HUES48 (cell line): ENCODE data around the gene EVC2.

ENCODE experiments used
- H3K27ac ChIP-seq: one replicate; pipeline ENCODE4 v1.7.0; 2013; ENCODE audit warnings: low read depth, low read length, inconsistent platforms
- H3K27me3 ChIP-seq: 2 replicates; pipeline ENCODE4 v1.6.1; 2013; ENCODE audit warnings: mild to moderate bottlenecking, low read length; ENCODE audit not compliant: control insufficient read depth, insufficient read depth
- H3K36me3 ChIP-seq: 2 replicates; pipeline ENCODE4 v1.6.1; 2013; ENCODE audit warnings: low read length; ENCODE audit not compliant: control insufficient read depth, insufficient read depth
- H3K4me1 ChIP-seq: 2 replicates; pipeline ENCODE4 v1.6.1; 2013; ENCODE audit warnings: mild to moderate bottlenecking, low read length; ENCODE audit not compliant: control insufficient read depth, insufficient read depth
- H3K4me3 ChIP-seq: 2 replicates; pipeline ENCODE4 v1.5.1; 2013; ENCODE audit warnings: mild to moderate bottlenecking, low read depth, low read length
- H3K9ac ChIP-seq: 2 replicates; pipeline ENCODE4 v1.6.1; 2013; ENCODE audit warnings: mild to moderate bottlenecking, low read depth, low read length, moderate library complexity
- H3K9me3 ChIP-seq: 2 replicates; pipeline ENCODE4 v1.6.1; 2013; ENCODE audit warnings: low read length; ENCODE audit not compliant: control insufficient read depth, insufficient read depth

Gene EVC2

DNA sequence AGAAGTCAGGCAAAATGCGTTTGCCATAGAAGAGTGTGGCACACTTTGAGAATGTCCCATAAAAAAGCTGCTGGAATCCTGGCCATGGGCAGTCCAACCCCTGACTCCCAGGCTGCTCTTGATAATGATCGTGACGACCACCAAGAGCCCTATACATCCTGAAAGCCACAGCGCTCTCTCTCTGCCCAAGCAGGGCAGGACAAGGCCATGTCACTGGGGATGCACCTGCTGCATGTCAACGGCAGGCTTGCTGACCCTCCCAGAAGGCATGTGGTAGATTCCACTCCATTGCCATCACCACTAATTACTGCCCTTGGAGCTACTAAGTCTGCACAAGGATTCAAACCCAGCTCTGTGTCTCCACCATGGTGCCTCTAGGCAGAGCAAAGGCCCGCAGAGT is 144.5 kb downstream of the EVC2 start:
- no peaks in the 10 kb centered on the region for H3K9me3 ChIP-seq
- peaks cover 9% of the 10 kb centered on the region; the same call in 1 of the 2 replicates for H3K36me3 ChIP-seq
- H3K4me3 ChIP-seq, result no peak overlapping the region
- H3K27ac ChIP-seq, result no peak overlapping the region
- H3K4me1 ChIP-seq, result no peaks in the 10 kb centered on the region
- no peaks in the 10 kb centered on the region for H3K27me3 ChIP-seq
- no peak overlapping the region for H3K9ac ChIP-seq

DNA sequence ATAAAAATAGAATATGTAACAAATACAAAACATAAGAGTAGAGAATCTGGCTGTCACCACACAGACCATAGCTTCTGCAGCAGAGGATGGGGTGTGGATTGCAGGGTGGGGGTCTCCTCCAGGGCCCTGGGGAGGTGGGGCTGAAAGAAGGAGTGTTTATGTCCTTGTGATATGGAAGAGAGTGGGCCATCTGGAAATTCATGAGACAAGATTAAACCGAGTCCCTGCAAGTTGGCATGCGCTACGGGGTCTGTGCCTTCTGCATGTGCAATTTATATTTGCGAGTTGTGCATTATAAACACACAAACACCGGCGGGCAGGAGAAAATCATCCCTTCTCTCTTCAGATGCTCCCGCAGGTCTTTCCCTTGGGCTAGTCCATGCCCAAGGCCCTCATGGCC is 145.9 kb downstream of the EVC2 start:
- Histone ChIP-seq H3K4me1 (no peaks in the 10 kb centered on the region), H3K4me3 (no peak overlapping the region), H3K36me3 (peaks cover 9% of the 10 kb centered on the region; the same call in 1 of the 2 replicates), H3K9ac (no peak overlapping the region), H3K9me3 (no peaks in the 10 kb centered on the region), H3K27ac (no peak overlapping the region), H3K27me3 (no peaks in the 10 kb centered on the region)

DNA sequence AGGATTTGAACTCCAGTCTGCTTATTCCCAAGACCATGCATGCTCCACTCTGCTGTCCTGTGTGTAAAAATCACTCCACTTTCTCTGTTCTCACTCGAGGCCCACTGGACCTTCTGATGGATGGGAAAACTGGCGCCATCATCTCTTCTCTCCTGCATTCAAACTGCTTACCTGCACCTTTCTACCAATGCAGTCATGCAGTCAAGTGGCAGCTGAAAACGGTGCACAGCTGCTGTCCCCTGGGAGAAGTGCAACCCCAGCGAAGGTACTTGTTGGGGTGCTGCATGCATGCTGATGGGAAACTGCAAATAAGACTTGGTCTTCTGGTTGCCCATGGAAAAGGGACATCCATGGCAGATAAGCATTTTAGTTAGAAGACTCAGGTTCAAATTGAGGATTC is 147.1 kb downstream of the EVC2 start:
- no peak overlapping the region for H3K9ac ChIP-seq
- no peaks in the 10 kb centered on the region for H3K27me3 ChIP-seq
- peaks cover 9% of the 10 kb centered on the region; the same call in 1 of the 2 replicates for H3K36me3 ChIP-seq
- H3K4me3 ChIP-seq, result no peak overlapping the region
- H3K27ac ChIP-seq, result no peak overlapping the region
- H3K9me3 ChIP-seq, result no peaks in the 10 kb centered on the region
- no peaks in the 10 kb centered on the region for H3K4me1 ChIP-seq

DNA sequence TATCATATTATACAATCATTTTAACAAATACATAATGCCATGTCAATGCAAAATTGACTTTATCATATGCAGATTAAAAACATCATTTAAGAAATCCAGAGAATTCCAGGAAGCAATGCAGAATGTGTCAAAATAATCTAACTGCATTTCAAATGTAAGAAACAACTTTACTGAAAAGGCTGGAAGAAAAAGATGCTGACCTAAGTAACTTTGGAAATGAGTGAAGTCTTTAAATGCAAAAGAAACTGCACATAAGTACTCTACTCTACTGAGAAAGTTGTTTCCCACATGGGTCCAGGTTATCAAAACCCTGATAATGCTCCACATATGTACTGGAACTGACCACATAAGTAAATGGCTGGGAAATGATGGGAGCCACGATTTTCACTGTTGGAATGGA is 149.9 kb downstream of the EVC2 start:
- Histone ChIP-seq H3K36me3 (peaks cover 9% of the 10 kb centered on the region; the same call in 1 of the 2 replicates), H3K4me3 (no peak overlapping the region), H3K4me1 (no peaks in the 10 kb centered on the region), H3K9me3 (no peaks in the 10 kb centered on the region), H3K27me3 (no peaks in the 10 kb centered on the region), H3K27ac (no peak overlapping the region), H3K9ac (no peak overlapping the region)

DNA sequence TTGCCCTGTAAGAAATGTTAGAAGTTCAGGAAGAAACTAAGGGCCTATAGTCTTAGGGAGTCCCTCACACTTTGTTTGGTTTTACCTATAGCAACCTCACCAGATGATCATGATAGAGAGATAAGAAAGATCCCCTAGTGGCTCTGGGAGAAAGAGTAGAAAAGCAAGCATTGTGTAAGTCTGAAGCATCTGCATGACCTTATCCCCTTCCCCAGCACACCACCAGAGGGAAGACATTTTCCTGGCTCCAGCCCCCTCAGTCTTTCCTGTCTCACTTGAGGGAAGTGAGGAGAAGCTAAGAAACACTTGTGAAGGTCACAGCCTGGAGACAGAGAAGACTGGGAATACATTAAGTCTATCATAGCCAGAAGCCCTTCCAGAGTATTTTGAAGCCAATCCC is 154.0 kb downstream of the EVC2 start:
- H3K4me1 ChIP-seq, result no peaks in the 10 kb centered on the region
- no peaks in the 10 kb centered on the region for H3K27me3 ChIP-seq
- H3K9ac ChIP-seq, result no peak overlapping the region
- no peak overlapping the region for H3K4me3 ChIP-seq
- peaks cover 9% of the 10 kb centered on the region; the same call in 1 of the 2 replicates for H3K9me3 ChIP-seq
- H3K36me3 ChIP-seq, result no peaks in the 10 kb centered on the region
- H3K27ac ChIP-seq, result no peak overlapping the region

GRCh38 chr4:5553801-5554200 is 154.6 kb downstream of the EVC2 start:
- Histone ChIP-seq H3K27me3 (no peaks in the 10 kb centered on the region), H3K4me3 (no peak overlapping the region), H3K36me3 (no peaks in the 10 kb centered on the region), H3K9me3 (peaks cover 9% of the 10 kb centered on the region; the same call in 1 of the 2 replicates), H3K27ac (no peak overlapping the region), H3K9ac (no peak overlapping the region), H3K4me1 (no peaks in the 10 kb centered on the region)

GRCh38 chr4:5552451-5552850 is 155.9 kb downstream of the EVC2 start:
- no peaks in the 10 kb centered on the region for H3K4me1 ChIP-seq
- H3K36me3 ChIP-seq, result no peaks in the 10 kb centered on the region
- H3K4me3 ChIP-seq, result no peak overlapping the region
- no peak overlapping the region for H3K27ac ChIP-seq
- H3K27me3 ChIP-seq, result no peaks in the 10 kb centered on the region
- H3K9me3 ChIP-seq, result peaks cover 22% of the 10 kb centered on the region
- no peak overlapping the region for H3K9ac ChIP-seq

GRCh38 chr4:5547651-5548249 is 160.6 kb downstream of the EVC2 start:
- no peaks in the 10 kb centered on the region for H3K36me3 ChIP-seq
- H3K27me3 ChIP-seq, result no peaks in the 10 kb centered on the region
- H3K9me3 ChIP-seq, result peaks cover 28% of the 10 kb centered on the region
- H3K27ac ChIP-seq, result no peak overlapping the region
- no peak overlapping the region for H3K9ac ChIP-seq
- H3K4me3 ChIP-seq, result no peak overlapping the region
- no peaks in the 10 kb centered on the region for H3K4me1 ChIP-seq

- no peaks in the 10 kb centered on the region for H3K4me1 ChIP-seq
- no peak overlapping the region for H3K9ac ChIP-seq
- H3K36me3 ChIP-seq, result no peaks in the 10 kb centered on the region
- H3K9me3 ChIP-seq, result peaks cover 19% of the 10 kb centered on the region
- no peaks in the 10 kb centered on the region for H3K27me3 ChIP-seq
- no peak overlapping the region for H3K4me3 ChIP-seq
- H3K27ac ChIP-seq, result no peak overlapping the region
Measured at GRCh38 chr4:5545271-5545670, 163.1 kb downstream of the EVC2 start.

DNA sequence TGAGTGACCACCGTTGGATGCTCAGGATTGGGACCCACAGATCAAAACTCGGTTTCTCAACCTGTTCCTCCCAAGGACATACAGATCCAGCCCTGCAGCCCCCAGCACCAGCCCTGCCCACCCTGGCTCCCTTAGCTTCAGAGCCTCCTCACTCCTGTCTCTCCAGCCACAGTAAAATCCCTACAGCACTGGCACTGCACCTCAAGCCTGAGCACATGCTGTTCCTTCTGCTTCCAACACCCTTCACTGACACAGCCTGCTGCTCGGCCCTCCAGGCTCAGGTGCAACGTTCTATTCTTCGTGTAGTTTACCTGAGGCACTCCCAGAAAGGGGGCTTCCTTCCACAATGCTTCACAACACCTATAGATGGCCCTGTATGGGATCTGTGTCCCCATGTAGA is 163.6 kb downstream of the EVC2 start:
- no peaks in the 10 kb centered on the region for H3K27me3 ChIP-seq
- H3K4me3 ChIP-seq, result no peak overlapping the region
- peaks cover 19% of the 10 kb centered on the region for H3K9me3 ChIP-seq
- H3K4me1 ChIP-seq, result no peaks in the 10 kb centered on the region
- H3K36me3 ChIP-seq, result no peaks in the 10 kb centered on the region
- H3K27ac ChIP-seq, result no peak overlapping the region
- no peak overlapping the region for H3K9ac ChIP-seq

GRCh38 chr4:5543681-5544080 is 164.7 kb downstream of the EVC2 start:
- Histone ChIP-seq H3K9ac (no peak overlapping the region), H3K27me3 (no peaks in the 10 kb centered on the region), H3K4me1 (no peaks in the 10 kb centered on the region), H3K27ac (no peak overlapping the region), H3K9me3 (peaks cover 18% of the 10 kb centered on the region), H3K36me3 (no peaks in the 10 kb centered on the region), H3K4me3 (no peak overlapping the region)
